ENCODE data around the gene AP1AR.
"Not testable (repeated sequence)": the region's sequence is repeated elsewhere in the genome, so short reads cannot be mapped to it uniquely, and the experiment has no call there.

Gene AP1AR, protein sequence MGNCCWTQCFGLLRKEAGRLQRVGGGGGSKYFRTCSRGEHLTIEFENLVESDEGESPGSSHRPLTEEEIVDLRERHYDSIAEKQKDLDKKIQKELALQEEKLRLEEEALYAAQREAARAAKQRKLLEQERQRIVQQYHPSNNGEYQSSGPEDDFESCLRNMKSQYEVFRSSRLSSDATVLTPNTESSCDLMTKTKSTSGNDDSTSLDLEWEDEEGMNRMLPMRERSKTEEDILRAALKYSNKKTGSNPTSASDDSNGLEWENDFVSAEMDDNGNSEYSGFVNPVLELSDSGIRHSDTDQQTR

GRCh38 chr4:112231779-112232713, at the start of gene AP1AR:
AP1AR (plus strand) TSS chr4:112231787; CDS start chr4:112232092, 305 bp downstream.
- DNase-seq: peak; percentile 44 to 94 (median 93)

DNA sequence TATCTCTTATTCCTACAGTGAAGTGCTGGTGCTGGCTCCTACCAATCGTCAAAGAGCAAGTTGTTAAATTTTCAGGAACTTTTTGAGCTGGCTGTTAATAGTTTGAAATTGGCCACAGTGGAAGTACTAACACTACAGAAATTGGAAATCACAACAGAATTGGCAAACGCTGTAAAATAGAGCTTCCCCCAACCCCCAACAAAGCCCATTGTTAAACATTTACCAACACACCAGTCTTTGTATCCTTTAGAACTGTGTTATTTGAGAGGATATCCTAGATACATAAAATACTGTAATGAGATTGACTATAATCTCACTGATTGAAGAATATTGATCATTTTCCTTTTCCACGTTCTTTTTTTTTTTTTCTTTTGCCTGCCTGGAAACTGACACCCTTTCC, 49.0 kb upstream of the AP1AR start:
- DNase-seq: no peak

- DNase-seq: no peak
Observed at GRCh38 chr4:112183252-112183651, 48.3 kb upstream of the AP1AR start.

GRCh38 chr4:112184438-112184837, 47.1 kb upstream of the AP1AR start:
- DNase-seq: no peak

DNA sequence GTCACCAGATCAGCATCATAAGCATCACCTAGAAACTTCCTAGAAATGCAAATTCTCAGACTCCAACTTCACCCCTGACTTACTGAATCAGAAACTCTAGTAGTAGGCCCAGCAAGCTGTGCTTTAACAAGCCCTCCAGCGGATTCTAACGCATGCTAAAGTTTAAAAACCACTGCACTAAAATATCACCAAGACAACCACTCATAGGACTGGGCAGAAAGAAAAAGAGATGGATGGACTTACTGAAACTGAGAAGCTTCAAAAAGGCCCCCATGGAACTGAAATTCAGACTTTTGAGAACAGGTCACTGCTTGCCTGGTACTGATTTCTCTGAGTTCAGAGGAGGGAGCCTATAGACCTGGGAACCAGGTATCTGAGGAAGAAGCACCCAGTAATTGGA, 46.3 kb upstream of the AP1AR start:
- no peak for DNase-seq

GRCh38 chr4:112185740-112186670, 45.6 kb upstream of the AP1AR start:
- no peak for DNase-seq

DNA sequence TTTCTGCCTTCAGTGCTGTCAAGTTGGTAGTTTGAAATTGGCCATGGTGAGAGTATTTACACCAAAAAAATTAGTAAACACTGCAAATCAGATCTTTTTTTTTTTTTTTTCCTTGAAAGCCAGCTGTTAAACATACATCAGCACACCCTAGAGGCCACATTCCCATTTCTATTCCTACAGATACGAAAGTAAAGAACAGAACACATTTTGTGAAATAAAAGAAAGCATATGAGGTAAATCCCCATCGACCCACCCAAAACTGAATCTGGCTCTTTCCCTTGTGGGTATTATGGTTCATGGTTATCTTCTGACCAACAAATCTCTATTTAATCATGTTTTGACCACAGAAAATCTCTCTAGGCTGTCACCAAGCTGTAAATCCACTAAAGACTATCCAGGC, 41.8 kb upstream of the AP1AR start:
- DNase-seq: peak in 1 of 3 experiments; percentile 3

DNA sequence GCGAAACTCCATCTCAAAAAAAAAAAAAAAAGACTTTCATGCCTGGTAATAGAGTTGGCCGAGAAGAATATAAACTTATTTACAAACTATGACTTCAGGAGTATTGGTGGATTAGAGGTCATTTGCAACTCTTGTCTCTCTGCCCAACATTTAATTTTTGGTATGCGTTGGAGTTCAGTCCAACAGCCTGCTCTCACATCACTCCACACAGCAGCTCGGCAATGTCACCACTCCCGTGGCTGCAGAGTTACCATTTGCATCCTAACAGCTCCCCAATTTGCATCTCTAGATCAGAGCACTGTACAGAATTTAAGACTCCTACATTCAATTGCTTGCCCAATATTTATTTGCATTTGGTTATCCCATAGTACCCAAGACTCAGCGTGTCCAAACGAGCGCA, 40.9 kb upstream of the AP1AR start:
- DNase-seq: no peak

GRCh38 chr4:112196461-112196860, 35.1 kb upstream of the AP1AR start:
- no peak for DNase-seq

GRCh38 chr4:112199041-112199440, 32.5 kb upstream of the AP1AR start:
- no peak for DNase-seq

DNA sequence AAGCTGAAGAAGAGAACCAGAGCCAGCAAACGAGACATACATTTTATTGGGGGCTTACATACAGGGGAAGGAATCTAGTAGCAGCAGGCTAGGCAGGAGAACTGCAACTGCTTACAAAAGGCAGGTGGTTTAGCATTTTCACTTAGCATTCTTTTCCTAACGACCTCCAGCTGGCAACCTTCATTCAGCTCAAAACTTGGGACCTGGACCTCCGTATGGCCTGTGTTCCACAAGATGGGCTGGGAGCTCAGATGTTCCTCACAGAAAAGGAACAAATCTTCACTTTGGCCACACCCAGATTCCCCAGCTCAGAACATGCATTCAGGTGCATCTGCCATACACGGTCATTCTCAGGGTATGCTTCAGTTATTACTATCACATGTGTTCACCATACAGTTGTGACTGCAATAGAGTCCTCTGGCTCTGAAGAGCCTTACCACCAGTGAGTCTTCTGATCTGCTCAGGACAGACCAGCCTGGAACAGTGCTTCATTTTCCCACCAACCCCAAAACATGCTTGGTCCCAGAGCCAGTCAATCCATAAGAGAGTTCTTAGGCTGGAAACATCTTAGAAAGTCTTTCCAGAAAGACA, 29.6 kb upstream of the AP1AR start:
- DNase-seq: no peak

DNA sequence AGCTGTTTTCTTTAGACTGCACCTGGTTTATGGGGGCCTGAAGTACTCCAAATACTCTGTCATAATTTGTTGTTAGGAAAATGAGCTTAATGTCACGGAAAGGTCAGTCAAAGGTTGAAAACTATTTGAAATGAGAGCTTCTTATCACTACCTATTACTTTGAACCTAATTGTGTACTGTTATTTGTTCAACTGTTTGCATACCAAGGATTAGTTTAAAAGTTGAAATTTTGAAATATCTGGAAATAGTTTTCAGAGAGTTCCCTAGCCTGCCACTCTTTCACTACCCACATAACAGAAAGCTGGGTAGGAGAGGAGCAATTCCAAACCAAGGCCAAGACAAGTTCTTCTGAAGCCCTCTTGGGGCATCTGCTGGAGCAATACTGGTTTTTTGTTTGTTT, 28.0 kb upstream of the AP1AR start:
- DNase-seq: no peak

- DNase-seq: no peak
Observed at GRCh38 chr4:112206431-112206830, 25.2 kb upstream of the AP1AR start.

GRCh38 chr4:112208137-112209095, 23.2 kb upstream of the AP1AR start:
- DNase-seq: not testable (repeated sequence)

- no peak for DNase-seq
Observed at GRCh38 chr4:112210777-112211176, 20.8 kb upstream of the AP1AR start.

DNA sequence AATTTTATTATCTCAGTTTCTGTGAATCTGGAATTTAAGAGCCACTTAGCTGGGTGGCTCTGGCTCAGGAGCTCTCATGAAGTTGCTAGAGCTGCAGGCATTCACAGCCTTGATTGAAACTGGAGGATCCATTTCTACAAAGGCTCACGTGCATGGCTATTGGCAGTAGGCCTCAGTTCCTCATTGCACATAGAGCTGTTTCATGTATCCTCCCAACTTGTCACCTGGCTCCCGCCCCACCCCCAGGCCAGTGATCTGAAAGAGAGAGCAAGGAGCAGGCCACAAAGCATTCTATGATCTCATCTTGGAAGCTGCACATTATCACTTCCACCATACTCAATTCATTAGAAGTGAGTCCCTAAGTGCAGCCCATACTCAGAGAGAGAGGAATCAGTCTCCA, 18.5 kb upstream of the AP1AR start:
- DNase-seq: no peak

DNA sequence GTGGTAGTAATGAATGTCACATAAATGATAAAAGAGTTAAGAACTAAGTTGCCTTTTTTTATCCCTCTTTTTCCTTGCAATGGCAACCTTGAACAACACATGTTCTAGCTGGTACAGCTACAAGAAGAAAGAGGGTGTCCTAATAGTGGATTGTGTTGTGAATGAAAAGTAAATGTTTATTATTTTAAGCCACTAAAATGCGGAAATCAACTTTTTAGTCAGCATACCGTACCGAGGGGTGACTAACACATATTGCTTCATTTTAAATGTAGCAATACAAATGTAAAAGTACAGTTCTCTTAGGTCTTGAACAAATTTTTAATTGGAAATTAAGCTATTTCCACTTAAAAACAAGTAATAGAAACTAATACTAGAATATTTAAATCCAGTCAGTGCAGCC, 17.7 kb upstream of the AP1AR start:
- no peak for DNase-seq

GRCh38 chr4:112214390-112215264, 17.0 kb upstream of the AP1AR start:
- DNase-seq: peak; percentile 10 to 58 (median 19)

GRCh38 chr4:112219826-112220366, 11.7 kb upstream of the AP1AR start:
- no peak for DNase-seq
